ENCODE results near the gene CYP8B1. TPM values are rescaled to one million over a fixed set of nuclear protein-coding genes. Genes with fewer than 3 reads are reported as not detected.

The CYP8B1 gene
- total and polyA plus RNA-seq, 4 donors, result 0.01 to 0.09 TPM; not detected in 2

DNA sequence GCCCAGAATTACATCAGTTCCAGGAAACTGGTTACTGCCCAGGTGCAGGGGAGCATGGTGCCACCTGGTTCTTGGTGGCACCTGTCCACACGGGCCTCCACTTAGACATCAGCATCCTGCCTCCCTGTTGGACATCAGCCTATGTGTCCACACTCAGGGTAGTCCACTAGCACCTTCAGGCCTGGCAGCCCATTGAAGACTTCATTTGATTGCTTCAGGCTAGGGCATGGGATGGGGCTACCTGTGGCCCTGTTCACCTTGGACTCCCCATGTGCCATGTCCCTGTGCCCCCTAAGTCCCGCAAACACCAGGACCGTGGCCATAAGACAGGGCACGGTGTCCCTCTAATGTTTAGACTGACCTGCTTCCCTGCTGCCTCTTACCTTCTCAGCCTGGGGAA lies 30.9 kb downstream of the CYP8B1 start:
- no peaks in the 10 kb centered on the region for H3K36me3 ChIP-seq (ENCODE audit: control insufficient read depth in 4 of 4, insufficient read depth in 4 of 4, low read length in 4 of 4)
- TF ChIP-seq, protein P1, sequence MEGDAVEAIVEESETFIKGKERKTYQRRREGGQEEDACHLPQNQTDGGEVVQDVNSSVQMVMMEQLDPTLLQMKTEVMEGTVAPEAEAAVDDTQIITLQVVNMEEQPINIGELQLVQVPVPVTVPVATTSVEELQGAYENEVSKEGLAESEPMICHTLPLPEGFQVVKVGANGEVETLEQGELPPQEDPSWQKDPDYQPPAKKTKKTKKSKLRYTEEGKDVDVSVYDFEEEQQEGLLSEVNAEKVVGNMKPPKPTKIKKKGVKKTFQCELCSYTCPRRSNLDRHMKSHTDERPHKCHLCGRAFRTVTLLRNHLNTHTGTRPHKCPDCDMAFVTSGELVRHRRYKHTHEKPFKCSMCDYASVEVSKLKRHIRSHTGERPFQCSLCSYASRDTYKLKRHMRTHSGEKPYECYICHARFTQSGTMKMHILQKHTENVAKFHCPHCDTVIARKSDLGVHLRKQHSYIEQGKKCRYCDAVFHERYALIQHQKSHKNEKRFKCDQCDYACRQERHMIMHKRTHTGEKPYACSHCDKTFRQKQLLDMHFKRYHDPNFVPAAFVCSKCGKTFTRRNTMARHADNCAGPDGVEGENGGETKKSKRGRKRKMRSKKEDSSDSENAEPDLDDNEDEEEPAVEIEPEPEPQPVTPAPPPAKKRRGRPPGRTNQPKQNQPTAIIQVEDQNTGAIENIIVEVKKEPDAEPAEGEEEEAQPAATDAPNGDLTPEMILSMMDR (IDR thresholded peaks at IDR 0.05; ENCODE audit: control extremely low read depth, extremely low read depth), result no peak
- no peak for ATAC-seq (ENCODE audit: insufficient read depth, low FRiP score)
- no peak for DNase-seq
- no peak overlapping the region for H3K9ac ChIP-seq (ENCODE audit: insufficient read depth in 1 of 2, low read length in 2 of 2)
- 79 to 87% methylated on average over 4 of the region's 4 CpGs for whole genome bisulfite sequencing, 2 donors
- H3K4me1 ChIP-seq (ENCODE audit: control insufficient read depth in 5 of 5, insufficient read depth in 5 of 5, low read length in 5 of 5), result peaks cover 0 to 10% (median 0%) of the 10 kb centered on the region in 5 donors
- H3K4me3 ChIP-seq, result no peak overlapping the region
- no peaks in the 10 kb centered on the region for H3K9me3 ChIP-seq (ENCODE audit: control insufficient read depth in 4 of 4, insufficient read depth in 3 of 4, low read length in 3 of 4)
- no peaks in the 10 kb centered on the region for H3K27me3 ChIP-seq (ENCODE audit: control insufficient read depth in 3 of 3, insufficient read depth in 3 of 3, low read length in 2 of 3)
- H3K27ac ChIP-seq (ENCODE audit: low read depth in 1 of 2, low read length in 1 of 2), result no peak overlapping the region

DNA sequence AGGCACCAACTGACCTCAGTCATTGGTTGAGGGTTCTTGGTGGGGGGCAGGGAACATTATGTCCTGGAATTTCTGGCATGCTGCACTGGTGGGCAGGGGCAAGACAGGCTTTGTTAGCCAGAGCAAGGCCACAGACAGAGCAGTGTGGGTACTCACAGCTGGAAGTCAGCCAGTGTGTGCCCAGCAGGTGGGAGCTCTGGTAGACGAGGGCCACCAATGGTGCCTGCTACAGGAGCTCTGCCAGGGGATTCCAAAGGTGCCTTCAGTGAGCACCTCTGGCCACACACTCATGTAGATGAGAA lies 31.3 kb downstream of the CYP8B1 start:
- H3K9ac ChIP-seq (ENCODE audit: insufficient read depth in 1 of 2, low read length in 2 of 2), result no peak overlapping the region
- 69 to 95% methylated on average over 1 of the region's 1 CpG for WGBS, 2 donors
- H3K4me3 ChIP-seq, result no peak overlapping the region
- DNase-seq (no peak), ATAC-seq (ENCODE audit: insufficient read depth, low FRiP score) (no peak)
- H3K27me3 ChIP-seq (ENCODE audit: control insufficient read depth in 3 of 3, insufficient read depth in 3 of 3, low read length in 2 of 3), result no peaks in the 10 kb centered on the region
- H3K4me1 ChIP-seq (ENCODE audit: control insufficient read depth in 5 of 5, insufficient read depth in 5 of 5, low read length in 5 of 5), result peaks cover 0 to 10% (median 0%) of the 10 kb centered on the region in 5 donors
- H3K27ac ChIP-seq (ENCODE audit: low read depth in 1 of 2, low read length in 1 of 2), result peak overlapping the region in 1 of 2 donors; percentile 55
- H3K9me3 ChIP-seq (ENCODE audit: control insufficient read depth in 4 of 4, insufficient read depth in 3 of 4, low read length in 3 of 4), result no peaks in the 10 kb centered on the region
- H3K36me3 ChIP-seq (ENCODE audit: control insufficient read depth in 4 of 4, insufficient read depth in 4 of 4, low read length in 4 of 4), result no peaks in the 10 kb centered on the region
- TF ChIP-seq, protein P1 (IDR thresholded peaks at IDR 0.05; ENCODE audit: control extremely low read depth, extremely low read depth), result no peak

DNA sequence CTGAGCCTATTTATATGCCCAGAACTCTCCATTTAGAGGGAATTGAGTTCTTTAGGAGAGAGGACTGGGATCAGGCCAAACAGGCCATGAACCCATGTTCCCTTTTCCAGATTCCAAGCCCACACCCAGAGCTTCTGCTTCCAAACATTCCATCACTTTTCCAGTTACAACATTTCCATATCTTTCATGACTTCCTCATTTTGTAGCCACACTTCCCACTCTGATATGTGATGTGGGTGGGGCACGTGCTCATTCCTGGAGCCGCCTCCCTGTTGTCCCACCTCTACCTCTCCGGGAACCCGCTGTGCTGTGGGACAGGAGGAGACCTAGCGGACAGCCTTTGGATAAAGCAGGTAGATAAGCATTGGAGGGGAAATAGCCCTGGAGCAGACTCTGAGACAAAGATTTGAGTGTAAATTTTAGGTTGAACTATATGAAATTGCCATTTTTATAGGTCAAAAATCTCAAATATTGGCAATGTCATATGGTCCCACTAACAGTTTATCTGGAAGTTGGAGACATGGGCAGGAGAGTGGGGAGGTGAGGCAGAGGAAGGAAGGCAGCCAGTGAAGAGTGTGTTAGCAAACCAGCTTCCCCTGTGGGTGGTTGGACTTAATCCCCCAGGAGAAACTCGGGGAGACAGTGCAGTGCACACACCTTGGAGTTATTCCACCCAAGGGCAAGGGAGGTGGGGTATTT lies 31.8 kb downstream of the CYP8B1 start:
- 70 to 80% methylated on average over 6 of the region's 6 CpGs for WGBS, 2 donors
- Histone ChIP-seq H3K9me3 (ENCODE audit: control insufficient read depth in 4 of 4, insufficient read depth in 3 of 4, low read length in 3 of 4) (no peaks in the 10 kb centered on the region), H3K9ac (ENCODE audit: insufficient read depth in 1 of 2, low read length in 2 of 2) (no peak overlapping the region), H3K27me3 (ENCODE audit: control insufficient read depth in 3 of 3, insufficient read depth in 3 of 3, low read length in 2 of 3) (no peaks in the 10 kb centered on the region), H3K36me3 (ENCODE audit: control insufficient read depth in 4 of 4, insufficient read depth in 4 of 4, low read length in 4 of 4) (no peaks in the 10 kb centered on the region), H3K27ac (ENCODE audit: low read depth in 1 of 2, low read length in 1 of 2) (peak overlapping the region in 1 of 2 donors; percentile 55), H3K4me1 (ENCODE audit: control insufficient read depth in 5 of 5, insufficient read depth in 5 of 5, low read length in 5 of 5) (peaks cover 0 to 10% (median 0%) of the 10 kb centered on the region in 5 donors), H3K4me3 (no peak overlapping the region)
- DNase-seq, result no peak
- TF ChIP-seq, protein P1 (IDR thresholded peaks at IDR 0.05; ENCODE audit: control extremely low read depth, extremely low read depth), result no peak
- no peak for ATAC-seq (ENCODE audit: insufficient read depth, low FRiP score)

DNA sequence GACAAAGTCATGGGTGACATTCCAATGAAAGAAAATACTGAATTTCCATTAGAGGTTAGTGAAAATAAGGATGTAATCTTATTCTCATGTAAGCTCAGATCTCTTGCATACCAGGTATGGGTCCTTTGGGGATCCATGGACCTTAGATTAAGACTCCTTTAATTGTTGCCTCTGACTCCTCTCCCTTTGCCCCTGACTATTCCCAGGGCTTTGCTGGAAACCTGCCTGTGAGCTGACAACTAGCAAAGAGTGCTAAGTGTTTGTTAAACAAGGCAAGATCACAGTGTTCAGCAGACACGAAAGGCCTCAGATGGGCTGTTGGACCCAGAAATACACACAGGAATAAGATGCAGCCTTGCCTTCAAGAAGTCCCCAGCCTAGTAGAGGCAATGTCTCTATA lies 34.3 kb downstream of the CYP8B1 start:
- H3K9me3 ChIP-seq (ENCODE audit: control insufficient read depth in 4 of 4, insufficient read depth in 3 of 4, low read length in 3 of 4), result no peaks in the 10 kb centered on the region
- no peaks in the 10 kb centered on the region for H3K27me3 ChIP-seq (ENCODE audit: control insufficient read depth in 3 of 3, insufficient read depth in 3 of 3, low read length in 2 of 3)
- no peak overlapping the region for H3K4me3 ChIP-seq
- no peak overlapping the region for H3K27ac ChIP-seq (ENCODE audit: low read depth in 1 of 2, low read length in 1 of 2)
- DNase-seq (no peak), ATAC-seq (ENCODE audit: insufficient read depth, low FRiP score) (no peak)
- H3K4me1 ChIP-seq (ENCODE audit: control insufficient read depth in 5 of 5, insufficient read depth in 5 of 5, low read length in 5 of 5), result peaks cover 0 to 4% (median 0%) of the 10 kb centered on the region in 5 donors
- 86 to 97% methylated on average over 1 of the region's 1 CpG for WGBS, 2 donors
- H3K9ac ChIP-seq (ENCODE audit: insufficient read depth in 1 of 2, low read length in 2 of 2), result no peak overlapping the region
- H3K36me3 ChIP-seq (ENCODE audit: control insufficient read depth in 4 of 4, insufficient read depth in 4 of 4, low read length in 4 of 4), result no peaks in the 10 kb centered on the region
- TF ChIP-seq, protein P1 (IDR thresholded peaks at IDR 0.05; ENCODE audit: control extremely low read depth, extremely low read depth), result no peak

Measured in lung (tissue), 12 donors.